HepG2 (cell line): Measurements from ENCODE around the gene MZF1. TPM values are rescaled to one million over a fixed set of nuclear protein-coding genes. Genes with fewer than 3 reads are reported as not detected.

Experiments
- ARNTL ChIP-seq: sonication (generic); formaldehyde crosslinking; IDR thresholded peaks from 2 replicates; pipeline ENCODE4 v1.4.0; 2020; ENCODE audit warnings: mild to moderate bottlenecking, missing genetic modification reagents
- ATF7 ChIP-seq, 2 experiments: fragments of 450-650 bp in 1 of 2; sonication (generic) in 1 of 2; formaldehyde crosslinking in 1 of 2; IDR thresholded peaks; 2 replicates each; pipeline versions ENCODE4 v1.4.0 to v1.6.1; 2016 to 2020; ENCODE audit warnings: antibody characterized with exemption in 1 of 2, mild to moderate bottlenecking in 1 of 2, missing genetic modification reagents in 1 of 2
- ATF7-NPFF ChIP-seq: sonication (generic); formaldehyde crosslinking; IDR thresholded peaks from 2 replicates; pipeline ENCODE4 v1.8.1; 2023; ENCODE audit warnings: mild to moderate bottlenecking, low read depth, missing genetic modification reagents, moderate library complexity
- CCAR2 ChIP-seq: fragments of 200-400 bp; formaldehyde crosslinking; optimal IDR thresholded peaks from 2 replicates; pipeline ENCODE3; 2018; ENCODE audit warnings: low read depth, mild to moderate bottlenecking, low read length, moderate library complexity
- CSRNP1 ChIP-seq: sonication (generic); formaldehyde crosslinking; IDR thresholded peaks from 2 replicates; pipeline ENCODE4 v1.8.1; 2023; ENCODE audit warnings: mild to moderate bottlenecking, missing genetic modification reagents
- FOXK2 ChIP-seq: fragments of 450-650 bp; IDR thresholded peaks from 2 replicates; pipeline ENCODE4 v1.6.1; 2016
- HOXA3 ChIP-seq: sonication (generic); formaldehyde crosslinking; IDR thresholded peaks from 2 replicates; pipeline ENCODE4 v1.5.0; 2020; ENCODE audit warnings: missing genetic modification reagents
- ISL2 ChIP-seq: sonication (generic); formaldehyde crosslinking; IDR thresholded peaks from 2 replicates; pipeline ENCODE4 v1.5.0; 2020; ENCODE audit warnings: missing genetic modification reagents
- KLF12 ChIP-seq: sonication (generic); formaldehyde crosslinking; IDR thresholded peaks from 2 replicates; pipeline ENCODE4 v1.4.0; 2020; ENCODE audit warnings: missing genetic modification reagents, borderline replicate concordance
- KLF6 ChIP-seq: IDR thresholded peaks from 2 replicates; pipeline ENCODE4 v1.8.0; 2016; ENCODE audit warnings: missing biosample characterization, missing genetic modification reagents
- NCOA5 ChIP-seq: sonication (generic); formaldehyde crosslinking; IDR thresholded peaks from 2 replicates; pipeline ENCODE4 v1.4.0; 2020; ENCODE audit warnings: missing genetic modification reagents
- NFYC ChIP-seq: IDR thresholded peaks from 2 replicates; pipeline ENCODE4 v1.6.1; 2016; ENCODE audit warnings: missing genetic modification reagents, missing compliant biosample characterization
- NR2C2 ChIP-seq: sonication (generic); formaldehyde crosslinking; IDR thresholded peaks from 2 replicates; pipeline ENCODE4 v1.4.0; 2020; ENCODE audit warnings: missing genetic modification reagents, mild to moderate bottlenecking, moderate library complexity, borderline replicate concordance
- RARG ChIP-seq: sonication (generic); formaldehyde crosslinking; IDR thresholded peaks from 2 replicates; pipeline ENCODE4 v1.4.0; 2020; ENCODE audit warnings: low read depth, mild to moderate bottlenecking, missing genetic modification reagents
- RBM22 ChIP-seq: fragments of 200-400 bp; formaldehyde crosslinking; optimal IDR thresholded peaks from 2 replicates; pipeline ENCODE3; 2017; ENCODE audit warnings: mild to moderate bottlenecking, low read length, moderate library complexity
- REXO4 ChIP-seq: sonication (generic); formaldehyde crosslinking; IDR thresholded peaks from 2 replicates; pipeline ENCODE4 v1.8.0; 2022; ENCODE audit warnings: missing genetic modification reagents, mild to moderate bottlenecking, borderline replicate concordance
- SPEN ChIP-seq: sonication (generic); formaldehyde crosslinking; IDR thresholded peaks from 2 replicates; pipeline ENCODE4 v1.5.1; 2020; ENCODE audit warnings: low read depth, mild to moderate bottlenecking, missing genetic modification reagents
- SRSF1 ChIP-seq: fragments of 200-400 bp; formaldehyde crosslinking; optimal IDR thresholded peaks from 2 replicates; pipeline ENCODE3; 2017; ENCODE audit warnings: mild to moderate bottlenecking, low read depth, low read length, moderate library complexity
- STAT5B ChIP-seq: sonication (generic); formaldehyde crosslinking; IDR thresholded peaks from 2 replicates; pipeline ENCODE4 v1.4.0; 2020; ENCODE audit warnings: missing genetic modification reagents
- TSC22D2 ChIP-seq: sonication (generic); formaldehyde crosslinking; IDR thresholded peaks from 2 replicates; pipeline ENCODE4 v1.5.1; 2020; ENCODE audit warnings: missing genetic modification reagents, mild to moderate bottlenecking, borderline replicate concordance
- YEATS2 ChIP-seq: sonication (generic); formaldehyde crosslinking; IDR thresholded peaks from 2 replicates; pipeline ENCODE4 v1.4.0; 2020; ENCODE audit warnings: missing genetic modification reagents, borderline replicate concordance
- ZNF17 ChIP-seq: sonication (generic); formaldehyde crosslinking; IDR thresholded peaks from 2 replicates; pipeline ENCODE4 v1.5.0; 2020; ENCODE audit warnings: mild to moderate bottlenecking, missing genetic modification reagents
- ZNF205 ChIP-seq: IDR thresholded peaks from 2 replicates; pipeline ENCODE4 v1.6.1; 2018; ENCODE audit warnings: missing biosample characterization, missing genetic modification reagents
- ZNF224 ChIP-seq: sonication (generic); formaldehyde crosslinking; IDR thresholded peaks from 2 replicates; pipeline ENCODE4 v1.5.0; 2020; ENCODE audit warnings: mild to moderate bottlenecking, missing genetic modification reagents
- ZNF510 ChIP-seq: sonication (generic); formaldehyde crosslinking; IDR thresholded peaks from 2 replicates; pipeline ENCODE4 v1.4.0; 2020; ENCODE audit warnings: low read depth, mild to moderate bottlenecking, missing genetic modification reagents
- ZNF547 ChIP-seq: sonication (generic); formaldehyde crosslinking; IDR thresholded peaks from 2 replicates; pipeline ENCODE4 v1.5.1; 2020; ENCODE audit warnings: mild to moderate bottlenecking, missing genetic modification reagents
- ZNF766 ChIP-seq: sonication (generic); formaldehyde crosslinking; IDR thresholded peaks from 2 replicates; pipeline ENCODE4 v1.5.0; 2020; ENCODE audit warnings: missing genetic modification reagents, borderline replicate concordance
- ZSCAN29 ChIP-seq: sonication (generic); formaldehyde crosslinking; conservative IDR thresholded peaks from 2 replicates; pipeline ENCODE4 v1.4.0; 2020; ENCODE audit warnings: mild to moderate bottlenecking, missing genetic modification reagents
- polyA plus RNA-seq, 8 experiments: library from polyadenylated mRNA; depleted of rRNA in 3 of 8; stranded (reverse) in 7 of 8; unstranded in 1 of 8; fragments of >200 nt; fragmentation: Illumina TruSeq in 4 of 8; extraction: Trizol in 4 of 8; gene quantifications; 2 replicates each; pipeline versions ENCODE4 v1.2.1 to v1.2.3, GENCODE V29; 2011 to 2016; ENCODE audit warnings: low read depth in 4 of 8, missing spikeins in 1 of 8, mixed read lengths in 1 of 8; ENCODE audit not compliant: insufficient read depth in 1 of 8
- total RNA-seq, 5 experiments: library from RNA; depleted of rRNA; stranded (reverse); fragments of >200 nt; fragmentation: Illumina TruSeq; extraction: Trizol; gene quantifications; 2 replicates each; pipeline ENCODE4 v1.2.3, GENCODE V29; 2016; ENCODE audit warnings: low read depth in 1 of 5
- TF ChIP-seq, protein P1 (sequence below): conservative IDR thresholded peaks from 2 replicates; pipeline ENCODE4 v1.6.1; 2018; ENCODE audit warnings: missing genetic modification reagents

Gene MZF1
- total and polyA plus RNA-seq, 2 of the 13 experiments (the other 11 are each of a cell fraction or from before 2014, with no cell fraction given) = 3.1 to 8.1 TPM

DNA sequence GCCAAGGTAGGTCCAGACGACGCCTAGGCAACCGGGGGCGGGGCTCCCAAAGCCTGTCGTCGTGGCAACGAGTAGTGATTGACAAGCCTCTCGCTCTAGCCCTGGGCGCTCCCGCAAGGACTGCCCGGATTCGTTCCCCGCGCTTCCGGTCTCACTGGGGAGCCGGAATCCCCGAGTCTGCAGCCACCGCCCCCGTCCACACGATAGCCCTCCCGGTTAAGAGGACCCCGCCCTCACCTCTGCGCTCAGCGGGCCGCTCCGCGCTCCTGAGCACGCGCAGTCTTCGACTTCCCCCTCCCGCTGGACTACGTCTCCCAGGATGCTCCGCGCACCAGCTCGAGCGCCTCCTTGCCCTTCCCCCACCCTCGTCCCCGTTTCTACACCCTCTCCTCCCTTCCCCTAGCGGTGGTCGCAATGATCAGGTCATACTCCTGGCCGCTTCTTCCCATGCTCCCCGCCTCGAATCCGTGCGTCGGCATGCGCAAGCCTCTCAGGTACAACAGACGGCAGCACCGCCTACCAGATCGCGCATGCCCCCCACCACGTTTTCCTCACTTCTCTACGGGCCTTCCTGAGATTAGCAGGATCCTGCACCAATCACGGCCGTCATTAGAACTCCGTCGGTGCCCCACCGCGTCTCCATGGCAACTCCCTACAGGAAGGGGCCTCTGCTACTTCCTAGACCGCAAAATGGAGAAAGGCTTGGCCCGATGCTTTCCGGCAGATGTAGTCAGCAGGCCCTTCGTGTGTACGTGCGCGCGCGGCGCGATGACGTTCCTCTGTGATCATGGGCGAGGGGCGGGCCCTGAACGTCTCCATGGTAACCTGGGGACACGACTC, at the start of gene MZF1 (continued):
- TF ChIP-seq SPEN (CRISPR knock-in tag) (no peak; the same call in 1 of the 2 replicates), ZNF224 (0 out of 2 replicates have a peak, but pooled peaks have one; percentile 74), KLF12 (CRISPR knock-in tag) (peak; percentile 81; the same call in 1 of the 2 replicates), ZSCAN29 (CRISPR knock-in tag) (peak; percentile 68), ZNF766 (CRISPR knock-in tag) (peak; percentile 39; the same call in 1 of the 2 replicates), KLF6 (CRISPR knock-in tag) (no peak), ZNF205 (peak; percentile 53; the same call in 1 of the 2 replicates), NCOA5 (no peak), CCAR2 (peak; percentile 26), NR2C2 (CRISPR knock-in tag) (peak; percentile 79; the same call in 1 of the 2 replicates), HOXA3 (CRISPR knock-in tag) (peak; percentile 99), ZNF547 (no peak), ARNTL (0 out of 2 replicates have a peak, but pooled peaks have one; percentile 57), SRSF1 (peak; percentile 33), CSRNP1 (CRISPR knock-in tag) (0 out of 2 replicates have a peak, but pooled peaks have one; percentile 73), YEATS2 (CRISPR knock-in tag) (peak; percentile 11), ATF7 (IDR thresholded peaks at IDR 0.05) (no peak), ATF7 (CRISPR knock-in tag; IDR thresholded peaks at IDR 0.05) (peak; percentile 70), RARG (CRISPR knock-in tag) (no peak), FOXK2 (peak; percentile 66; the same call in 1 of the 2 replicates), ZNF17 (no peak), STAT5B (CRISPR knock-in tag) (no peak), RBM22 (peak; percentile 100), ATF7-NPFF (CRISPR knock-in tag) (peak; percentile 45; the same call in 1 of the 2 replicates), ISL2 (CRISPR knock-in tag) (peak; percentile 52; the same call in 1 of the 2 replicates), NFYC (CRISPR knock-in tag) (peak; percentile 87), REXO4 (CRISPR knock-in tag) (no peak), TSC22D2 (peak; percentile 59; the same call in 1 of the 2 replicates), ZNF510 (peak; percentile 92; the same call in 1 of the 2 replicates)
- TF ChIP-seq, protein P1, sequence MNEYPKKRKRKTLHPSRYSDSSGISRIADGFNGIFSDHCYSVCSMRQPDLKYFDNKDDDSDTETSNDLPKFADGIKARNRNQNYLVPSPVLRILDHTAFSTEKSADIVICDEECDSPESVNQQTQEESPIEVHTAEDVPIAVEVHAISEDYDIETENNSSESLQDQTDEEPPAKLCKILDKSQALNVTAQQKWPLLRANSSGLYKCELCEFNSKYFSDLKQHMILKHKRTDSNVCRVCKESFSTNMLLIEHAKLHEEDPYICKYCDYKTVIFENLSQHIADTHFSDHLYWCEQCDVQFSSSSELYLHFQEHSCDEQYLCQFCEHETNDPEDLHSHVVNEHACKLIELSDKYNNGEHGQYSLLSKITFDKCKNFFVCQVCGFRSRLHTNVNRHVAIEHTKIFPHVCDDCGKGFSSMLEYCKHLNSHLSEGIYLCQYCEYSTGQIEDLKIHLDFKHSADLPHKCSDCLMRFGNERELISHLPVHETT (CRISPR knock-in tag) = peak; percentile 93
